HG03558 (cell line): ENCODE results near the gene SPIRE1.

ENCODE experiments used
- ATAC-seq: cut with Tn5 transposase; IDR thresholded peaks from one replicate; pipeline ENCODE4 v1.9.1; 2021; ENCODE audit warnings: moderate number of reproducible peaks; ENCODE audit not compliant: unreplicated experiment; ENCODE audit errors: extremely low read depth

The SPIRE1 gene

DNA sequence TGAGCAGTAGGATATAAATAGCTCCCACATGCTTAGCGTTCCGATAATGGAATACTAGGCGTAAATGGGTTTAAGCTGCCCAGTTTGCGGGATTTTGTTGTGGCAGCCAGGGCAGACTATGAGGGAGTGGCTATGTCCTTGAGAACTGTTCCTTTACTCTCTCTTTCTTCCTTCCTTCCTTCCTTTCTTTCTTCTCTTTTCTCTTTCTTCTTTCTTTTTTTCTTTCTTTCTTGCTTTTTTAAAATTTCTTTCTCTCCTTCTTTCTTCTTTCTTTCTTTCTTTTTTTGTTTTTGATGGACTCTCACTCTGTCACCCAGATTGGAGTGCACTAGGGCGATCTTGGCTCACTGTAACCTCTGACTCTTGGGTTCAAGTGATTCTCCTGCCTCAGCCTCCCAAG is 259.3 kb downstream of the SPIRE1 start:
- ATAC-seq = no peak

DNA sequence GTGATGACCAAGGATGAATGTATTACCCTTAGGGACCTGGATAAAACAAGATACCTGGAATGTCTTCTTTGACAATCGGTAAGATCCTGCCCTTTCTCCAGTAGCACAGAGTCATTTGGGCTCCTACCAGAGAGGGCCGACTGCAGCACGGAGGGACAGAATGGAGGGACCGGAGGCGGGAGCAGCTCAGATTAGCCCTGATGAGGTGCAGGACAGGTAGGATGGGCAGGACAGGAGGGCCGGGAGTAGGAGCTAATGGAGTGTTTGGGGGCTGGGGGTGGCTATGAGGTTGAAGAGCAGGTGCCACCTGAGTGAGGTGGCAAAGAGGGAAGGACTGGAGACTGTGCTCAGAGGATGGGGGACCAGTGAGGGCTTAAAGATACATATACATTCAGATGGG is 260.1 kb downstream of the SPIRE1 start:
- ATAC-seq = no peak

DNA sequence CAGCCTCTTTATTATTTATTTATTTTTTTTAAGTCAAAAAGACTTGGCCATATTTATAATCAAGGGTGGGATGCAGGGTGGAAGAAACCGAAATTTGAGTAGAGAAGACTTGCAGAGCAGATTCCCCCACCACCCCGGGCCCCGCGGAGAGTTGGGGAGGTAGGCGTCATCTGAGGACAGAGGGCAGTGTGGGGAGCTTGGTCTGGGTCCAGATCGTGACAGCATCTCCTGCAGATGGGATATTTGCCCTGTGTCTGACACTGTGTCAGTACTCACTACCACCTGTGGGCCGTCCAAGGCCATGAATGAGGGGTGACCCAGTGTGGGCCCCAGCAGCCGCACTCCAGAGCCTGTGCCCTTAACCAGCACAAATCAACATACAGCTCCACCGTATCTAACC is 260.7 kb downstream of the SPIRE1 start:
- no peak for ATAC-seq
